GM19468 (cell line): ENCODE results near the gene IP6K1.

Experiments
- ATAC-seq: cut with Tn5 transposase; IDR thresholded peaks from one replicate; pipeline ENCODE4 v1.9.1; 2021; ENCODE audit warnings: mild to moderate bottlenecking, moderate library complexity, moderate number of reproducible peaks; ENCODE audit not compliant: unreplicated experiment; ENCODE audit errors: extremely low read depth

Gene IP6K1

DNA sequence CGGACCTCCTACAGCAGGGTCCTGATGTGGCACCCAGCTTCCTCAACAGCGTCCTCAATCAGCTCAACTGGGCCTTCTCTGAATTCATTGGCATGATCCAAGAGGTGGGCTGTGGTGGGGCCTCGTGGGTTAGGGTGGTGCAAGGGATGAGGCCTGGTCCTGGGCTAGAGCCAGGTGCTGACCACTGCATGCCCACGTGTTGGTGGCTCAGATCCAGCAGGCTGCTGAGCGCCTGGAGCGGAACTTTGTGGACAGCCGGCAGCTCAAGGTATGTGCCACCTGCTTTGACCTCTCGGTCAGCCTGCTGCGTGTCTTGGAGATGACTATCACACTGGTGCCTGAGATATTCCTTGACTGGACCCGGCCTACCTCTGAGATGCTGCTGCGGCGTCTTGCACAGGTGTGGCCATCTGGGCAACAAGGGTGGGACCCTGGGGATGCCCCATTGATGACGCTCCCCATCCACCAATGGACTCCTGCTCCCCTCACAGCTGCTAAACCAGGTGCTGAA, 70.7 kb downstream of the IP6K1 start:
- ATAC-seq = no peak

DNA sequence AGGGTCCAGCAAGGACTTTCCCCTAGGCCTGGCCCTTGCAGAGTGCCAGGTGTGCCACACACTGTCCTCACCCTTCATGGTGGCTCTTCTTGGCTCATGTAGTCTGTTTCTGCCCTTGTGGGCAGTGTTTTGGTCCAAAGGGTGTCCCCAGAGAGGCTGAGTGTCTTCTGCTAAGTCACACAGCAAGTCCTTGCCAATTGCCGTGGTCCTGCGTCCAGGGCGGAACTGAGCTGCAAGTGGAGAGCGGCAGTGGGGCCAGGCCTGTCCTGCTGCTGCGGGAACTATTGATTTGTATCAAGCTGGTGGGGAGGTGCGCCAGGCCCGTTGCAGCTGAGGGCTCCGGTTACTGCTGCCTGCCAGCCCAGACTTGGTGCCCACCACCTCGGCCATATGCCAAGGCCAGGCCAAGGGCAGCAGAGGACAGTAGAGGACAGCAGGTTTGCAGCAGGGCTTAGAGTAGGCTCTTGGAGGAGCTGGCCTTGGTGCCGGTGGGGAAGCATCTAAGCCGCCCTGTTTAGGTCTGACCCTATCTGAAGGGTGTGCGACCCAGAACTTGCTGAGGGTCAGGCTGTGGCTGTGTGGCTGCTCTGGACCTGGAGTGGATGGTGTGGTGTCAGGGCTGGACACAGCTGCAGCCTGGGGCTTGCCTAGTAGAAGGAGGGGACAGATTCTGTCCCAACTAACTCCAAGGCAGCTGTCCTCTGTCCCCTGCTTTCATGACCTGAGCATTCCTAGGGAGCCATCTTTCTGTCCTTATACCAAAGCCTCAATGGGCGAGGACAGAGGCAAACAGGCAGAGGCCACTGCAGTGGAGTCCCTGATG, 71.4 kb downstream of the IP6K1 start:
- no peak for ATAC-seq

DNA sequence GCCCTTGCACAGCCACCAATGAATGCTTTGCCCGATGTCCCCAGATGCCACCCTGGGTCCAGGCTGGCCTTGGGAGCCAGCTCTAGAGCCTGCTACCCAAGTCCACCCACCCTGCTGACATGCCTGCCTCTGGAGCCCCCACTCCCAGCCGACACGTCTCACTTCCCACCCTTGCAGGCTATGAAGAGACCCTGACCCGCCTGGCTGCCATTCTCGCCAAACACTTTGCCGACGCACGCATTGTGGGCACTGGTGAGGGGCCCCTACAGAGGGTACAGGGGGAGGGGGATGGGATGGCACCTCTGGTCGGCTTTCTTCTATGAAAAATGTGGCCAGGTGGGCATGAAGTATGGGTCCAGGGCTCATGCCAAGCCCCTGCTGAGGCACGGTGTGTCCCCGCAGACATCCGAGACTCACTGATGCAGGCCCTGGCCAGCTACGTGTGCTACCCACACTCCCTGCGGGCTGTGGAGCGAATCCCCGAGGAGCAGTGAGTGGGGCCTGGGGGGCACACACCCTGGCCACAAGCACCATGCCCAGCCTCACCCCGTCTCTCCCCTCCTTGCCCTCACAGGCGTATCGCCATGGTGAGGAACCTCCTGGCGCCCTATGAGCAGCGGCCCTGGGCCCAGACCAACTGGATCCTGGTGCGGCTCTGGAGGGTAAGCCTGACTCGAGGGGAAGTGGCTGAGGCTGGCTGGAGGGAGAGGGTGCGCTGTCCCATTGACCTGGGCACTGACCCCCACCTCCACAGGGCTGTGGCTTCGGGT, 72.8 kb downstream of the IP6K1 start:
- ATAC-seq = no peak

DNA sequence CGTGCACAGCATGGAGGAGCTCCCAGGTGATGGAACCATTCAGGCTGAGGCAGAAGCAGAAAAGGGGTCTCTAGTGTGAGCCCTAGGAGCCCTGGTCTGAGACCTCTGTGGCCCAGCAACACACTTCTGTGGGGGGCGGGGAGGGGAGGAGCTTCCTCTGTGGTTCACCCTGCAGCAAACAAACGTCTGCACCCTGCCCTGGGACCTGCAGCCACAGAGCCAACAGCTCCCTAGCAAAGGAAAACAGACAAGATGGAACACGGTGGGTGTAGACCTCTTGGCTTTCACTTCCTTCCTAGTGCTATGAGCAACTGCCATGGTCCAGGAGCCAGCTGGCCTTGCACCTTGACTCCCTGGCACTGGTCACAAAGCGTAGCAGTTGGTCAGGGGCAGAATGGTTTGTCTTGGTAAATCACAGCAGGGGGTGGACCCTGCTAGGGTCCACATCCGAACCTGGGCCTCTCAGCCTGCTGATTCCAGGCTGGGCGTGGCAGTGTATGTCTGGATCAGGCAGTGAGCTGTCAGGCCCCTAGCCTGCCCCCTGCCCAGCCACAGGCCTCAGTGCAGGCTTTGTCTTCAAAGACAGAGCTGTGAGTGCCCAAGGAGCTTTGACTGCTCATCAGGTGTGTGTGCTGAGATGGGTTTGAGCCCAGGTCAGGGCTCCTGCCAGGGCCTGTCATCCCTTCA, 73.6 kb downstream of the IP6K1 start:
- ATAC-seq = no peak

GRCh38 chr3:49712166-49712565, 74.2 kb downstream of the IP6K1 start:
- no peak for ATAC-seq

GRCh38 chr3:49711489-49711888, 74.9 kb downstream of the IP6K1 start:
- ATAC-seq = no peak

- ATAC-seq = no peak
Measured at GRCh38 chr3:49709852-49710251, 76.5 kb downstream of the IP6K1 start.

DNA sequence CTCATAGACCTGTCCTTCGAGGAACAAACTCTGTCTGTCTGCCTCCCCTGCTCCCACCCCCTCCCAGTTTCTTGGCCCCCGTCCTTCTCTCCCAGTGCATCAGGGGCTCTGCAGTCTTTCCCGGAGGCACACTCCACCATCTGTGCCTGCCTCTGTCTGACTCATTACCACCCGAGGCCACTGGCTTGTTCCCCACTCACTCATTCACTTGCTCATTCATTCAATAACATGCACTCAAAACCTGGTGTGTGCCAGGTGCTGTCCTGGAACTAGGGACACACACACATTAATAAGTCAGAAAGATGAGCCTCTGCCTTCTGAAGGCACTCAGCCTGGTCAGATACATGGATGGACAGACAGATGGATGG, 79.2 kb downstream of the IP6K1 start:
- no peak for ATAC-seq

DNA sequence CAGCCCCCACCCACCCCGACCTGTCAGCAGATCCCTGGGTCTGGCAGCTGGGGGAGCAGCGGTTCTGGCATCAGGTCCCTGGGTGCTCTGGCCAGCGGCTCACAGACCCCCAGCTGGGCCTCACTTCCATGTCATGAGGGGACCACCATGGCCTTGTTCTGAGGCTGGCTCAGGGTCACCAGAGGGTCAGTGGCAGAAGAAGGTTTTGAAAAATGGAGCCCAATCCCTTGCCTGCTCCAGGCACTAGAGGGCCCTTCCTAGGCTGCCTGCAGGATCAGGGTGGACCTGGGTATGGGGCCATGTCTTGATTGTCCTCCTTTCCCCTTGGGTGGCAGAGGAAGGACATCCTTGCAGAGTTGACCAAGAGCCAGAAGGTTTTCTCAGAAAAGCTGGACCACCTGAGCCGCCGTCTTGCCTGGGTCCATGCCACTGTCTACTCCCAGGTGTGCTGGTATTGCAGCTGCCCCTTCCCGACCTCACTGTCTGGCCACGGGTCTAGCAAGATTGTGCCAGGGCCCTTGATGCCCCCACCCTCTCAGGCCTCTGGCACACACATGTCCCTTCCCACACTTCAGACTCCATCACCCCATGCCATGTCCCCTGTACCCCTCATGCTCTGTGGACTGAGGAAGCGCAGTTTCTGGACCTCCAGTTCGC, 79.8 kb downstream of the IP6K1 start:
- ATAC-seq = no peak

- no peak for ATAC-seq
Measured at GRCh38 chr3:49705390-49705960, 80.9 kb downstream of the IP6K1 start.

DNA sequence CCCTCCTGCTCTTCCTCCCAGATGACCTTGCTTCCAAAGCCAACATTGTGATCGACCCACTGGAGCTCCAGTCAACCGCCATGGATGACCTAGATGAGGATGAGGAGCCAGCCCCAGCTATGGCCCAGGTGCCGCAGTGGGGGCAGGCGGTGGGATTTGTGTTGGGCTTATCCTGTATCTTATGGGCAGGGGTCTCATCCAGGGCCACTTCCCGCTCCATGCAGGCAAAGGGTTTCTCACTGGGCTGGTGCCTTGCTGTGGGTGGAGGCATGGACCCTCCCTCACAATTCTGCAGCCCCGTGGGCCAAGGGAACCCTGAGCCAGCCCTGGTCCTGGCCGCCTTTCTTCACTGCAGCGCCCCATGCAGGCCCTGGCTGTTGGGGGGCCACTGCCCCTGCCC, 81.7 kb downstream of the IP6K1 start:
- ATAC-seq = no peak

GRCh38 chr3:49703956-49704355, 82.4 kb downstream of the IP6K1 start:
- ATAC-seq = no peak

- ATAC-seq = peak; percentile 57
Measured at GRCh38 chr3:49703443-49703927, 82.9 kb downstream of the IP6K1 start.

DNA sequence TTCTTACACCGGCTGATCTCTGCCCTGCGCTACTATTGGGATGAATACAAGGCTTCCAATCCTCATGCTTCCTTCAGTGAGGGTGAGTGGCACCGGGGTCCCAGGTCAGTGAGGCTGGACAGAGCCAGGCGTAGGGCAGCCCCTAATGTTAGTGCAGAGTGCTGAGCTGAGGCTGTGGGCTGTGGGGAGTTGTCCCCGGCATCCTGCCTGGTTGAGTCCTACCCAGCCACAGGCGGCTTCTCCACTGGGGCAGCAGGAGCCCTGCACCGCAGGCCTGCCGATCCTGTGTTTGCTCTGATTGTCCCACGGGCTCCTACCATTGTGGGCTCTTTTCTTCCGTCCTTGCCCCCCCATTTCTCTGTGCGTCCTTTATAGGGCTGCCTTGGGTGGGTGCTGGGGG, 83.7 kb downstream of the IP6K1 start:
- no peak for ATAC-seq

DNA sequence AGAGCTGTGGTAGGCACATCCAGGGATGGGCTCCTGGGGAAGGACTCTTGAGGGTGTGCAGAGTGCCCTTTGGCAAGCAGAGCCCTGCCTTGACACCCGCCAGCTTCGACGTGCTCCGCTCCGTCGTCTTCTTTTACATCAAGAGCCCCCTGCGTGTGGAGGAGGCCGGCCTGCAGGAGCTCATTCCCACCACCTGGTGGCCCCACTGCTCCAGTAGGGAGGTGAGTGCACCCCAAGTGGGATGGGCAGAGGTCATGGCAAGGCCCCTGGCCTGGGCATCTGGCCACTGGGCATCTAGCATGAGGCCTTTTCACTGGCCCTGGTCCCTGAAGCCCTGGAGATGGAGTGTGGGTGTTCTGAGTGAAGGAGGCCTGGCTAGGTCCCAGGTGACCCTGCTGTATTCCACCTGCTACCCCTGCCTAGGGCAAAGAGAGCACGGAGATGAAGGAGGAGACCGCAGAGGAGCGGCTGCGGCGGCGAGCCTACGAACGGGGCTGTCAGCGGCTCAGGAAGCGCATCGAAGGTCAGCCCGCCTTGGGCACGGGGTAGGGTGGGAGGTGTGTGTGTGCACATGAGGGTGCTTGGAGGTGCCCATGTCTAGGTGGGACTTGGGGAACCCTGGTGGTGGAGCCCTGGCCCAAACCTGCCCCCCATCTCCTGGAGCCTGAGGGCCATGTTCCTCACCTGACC, 84.8 kb downstream of the IP6K1 start:
- no peak for ATAC-seq

GRCh38 chr3:49700453-49701128, 85.8 kb downstream of the IP6K1 start:
- ATAC-seq = no peak

GRCh38 chr3:49700014-49700413, 86.3 kb downstream of the IP6K1 start:
- no peak for ATAC-seq

- ATAC-seq = no peak
Measured at GRCh38 chr3:49699281-49699979, 86.9 kb downstream of the IP6K1 start.
